IMR-90 (cell line): ENCODE data around the gene TUBGCP2. TPM values are rescaled to one million over a fixed set of nuclear protein-coding genes. Genes with fewer than 3 reads are reported as not detected.

Source experiments
- ATAC-seq: fragments of 200-7000 bp; cut with Tn5 transposase; 2 replicates; pipeline ENCODE4 v1.9.1; 2020; ENCODE audit warnings: low read depth, mild to moderate bottlenecking, moderate library complexity
- BruUV-seq: library from RNA; stranded (reverse); fragments of 400-500 nt; replicated peaks from 2 replicates; lab custom pipeline; 2021; lab: Mats Ljungman, UMichigan
- CTCF ChIA-PET: fragments of 300-600 bp; formaldehyde crosslinking; extraction: SDS; loops from one replicate; lab custom pipeline; 2021; ENCODE audit warnings: antibody characterized with exemption; lab: Yijun Ruan, JAX
- POLR2A ChIA-PET: fragments of 300-600 bp; sonication (Branson Sonifier 250); formaldehyde crosslinking; loops from one replicate; lab custom pipeline; 2022; ENCODE audit warnings: antibody characterized with exemption; ENCODE audit not compliant: unreplicated experiment; lab: Charles Lee
- DNase-seq: peaks from one replicate; pipeline ENCODE4 v3.0.0; 2013
- H2AFZ ChIP-seq: replicated peaks from 2 replicates; pipeline ENCODE3; 2013; ENCODE audit warnings: low read length, mild to moderate bottlenecking; ENCODE audit not compliant: poor library complexity
- H2AK5ac ChIP-seq: 2 replicates; pipeline ENCODE4 v1.6.1; 2013; ENCODE audit warnings: low read depth, low read length, inconsistent platforms
- H2AK9ac ChIP-seq: replicated peaks from 2 replicates; pipeline ENCODE3; 2013; ENCODE audit warnings: mild to moderate bottlenecking, low read depth, low read length, moderate library complexity; ENCODE audit not compliant: poor library complexity
- H2BK120ac ChIP-seq: 2 replicates; pipeline ENCODE4 v1.6.1; 2013; ENCODE audit warnings: low read depth, low read length, inconsistent platforms
- H2BK15ac ChIP-seq: 3 replicates; pipeline ENCODE4 v1.6.1; 2013; ENCODE audit warnings: low read depth, low read length, inconsistent platforms
- H2BK20ac ChIP-seq: 2 replicates; pipeline ENCODE4 v1.6.1; 2013; ENCODE audit warnings: low read depth, mild to moderate bottlenecking, inconsistent platforms, low read length, moderate library complexity
- H2BK5ac ChIP-seq: 2 replicates; pipeline ENCODE4 v1.6.1; 2013; ENCODE audit warnings: mild to moderate bottlenecking, low read depth, low read length, inconsistent platforms; ENCODE audit not compliant: poor library complexity, severe bottlenecking
- H3K14ac ChIP-seq: replicated peaks from 2 replicates; pipeline ENCODE4 v1.6.1; 2013; ENCODE audit warnings: low read depth, low read length, inconsistent platforms
- H3K18ac ChIP-seq: 2 replicates; pipeline ENCODE4 v1.6.1; 2013; ENCODE audit warnings: low read depth, low read length, control low read depth
- H3K23ac ChIP-seq: 2 replicates; pipeline ENCODE4 v1.6.1; 2013; ENCODE audit warnings: low read depth, low read length, inconsistent platforms
- H3K27ac ChIP-seq: 2 replicates; pipeline ENCODE4 v1.5.1; 2013; ENCODE audit warnings: mild to moderate bottlenecking, control low read depth, low read length; ENCODE audit not compliant: insufficient read depth
- H3K27me3 ChIP-seq: 2 replicates; pipeline ENCODE4 v1.6.1; 2013; ENCODE audit warnings: low read length; ENCODE audit not compliant: control insufficient read depth, insufficient read depth
- H3K36me3 ChIP-seq: 2 replicates; pipeline ENCODE4 v1.6.1; 2013; ENCODE audit warnings: low read length, mixed read lengths; ENCODE audit not compliant: control insufficient read depth, insufficient read depth
- H3K4ac ChIP-seq: 2 replicates; pipeline ENCODE4 v1.6.1; 2013; ENCODE audit warnings: low read depth, low read length, inconsistent platforms
- H3K4me1 ChIP-seq: 2 replicates; pipeline ENCODE4 v1.6.1; 2013; ENCODE audit warnings: low read length, mixed read lengths; ENCODE audit not compliant: control insufficient read depth, insufficient read depth
- H3K4me2 ChIP-seq: 2 replicates; pipeline ENCODE4 v1.6.1; 2013; ENCODE audit warnings: low read depth, mild to moderate bottlenecking, control low read depth, low read length, moderate library complexity
- H3K4me3 ChIP-seq: 2 replicates; pipeline ENCODE4 v1.5.1; 2013; ENCODE audit warnings: low read depth, mild to moderate bottlenecking, control low read depth, low read length, moderate library complexity; ENCODE audit not compliant: insufficient read depth
- H3K56ac ChIP-seq: 2 replicates; pipeline ENCODE4 v1.6.1; 2013; ENCODE audit warnings: low read length, inconsistent platforms; ENCODE audit not compliant: insufficient read depth; ENCODE audit errors: extremely low read depth
- H3K79me1 ChIP-seq, 2 experiments: 2 replicates each; pipeline ENCODE4 v1.6.1; 2013; ENCODE audit warnings: low read length in 2 of 2, inconsistent platforms in 1 of 2, low read depth in 1 of 2
- H3K9ac ChIP-seq: 2 replicates; pipeline ENCODE4 v1.6.1; 2013; ENCODE audit warnings: low read depth, low read length, control low read depth
- H3K9me1 ChIP-seq: 2 replicates; pipeline ENCODE4 v1.6.1; 2013; ENCODE audit warnings: low read length, inconsistent platforms; ENCODE audit not compliant: insufficient read depth
- H3K9me3 ChIP-seq: 2 replicates; pipeline ENCODE4 v1.6.1; 2013; ENCODE audit warnings: low read length; ENCODE audit not compliant: control insufficient read depth, insufficient read depth
- H4K20me1 ChIP-seq: 2 replicates; pipeline ENCODE4 v1.6.1; 2013; ENCODE audit warnings: low read length, inconsistent platforms; ENCODE audit not compliant: insufficient read depth
- H4K5ac ChIP-seq: 2 replicates; pipeline ENCODE4 v1.6.1; 2013; ENCODE audit warnings: mild to moderate bottlenecking, low read depth, low read length, control low read depth
- H4K8ac ChIP-seq, 2 experiments: 2 replicates each; pipeline ENCODE4 v1.6.1; 2013; ENCODE audit warnings: low read depth in 2 of 2, low read length in 2 of 2, control low read depth in 1 of 2, inconsistent platforms in 1 of 2
- H4K91ac ChIP-seq: 2 replicates; pipeline ENCODE4 v1.6.1; 2013; ENCODE audit warnings: low read depth, low read length, inconsistent platforms; ENCODE audit not compliant: insufficient read depth
- BHLHE40 ChIP-seq: fragments of 150-350 bp; IDR thresholded peaks from 2 replicates; pipeline ENCODE4 v1.6.1; 2016; ENCODE audit warnings: mild to moderate bottlenecking, low read depth, low read length
- CEBPB ChIP-seq: IDR thresholded peaks from 2 replicates; pipeline ENCODE4 v1.6.1; 2012; ENCODE audit warnings: low read depth, low read length, improper control_type of control experiment
- CTCF ChIP-seq: conservative IDR thresholded peaks from 2 replicates; pipeline ENCODE4 v1.5.1; 2012; ENCODE audit warnings: mild to moderate bottlenecking, low read depth, low read length, improper control_type of control experiment
- MAFK ChIP-seq: IDR thresholded peaks from 2 replicates; pipeline ENCODE4 v1.6.1; 2012; ENCODE audit warnings: low read depth, low read length, improper control_type of control experiment
- NFE2L2 ChIP-seq: fragments of 150-350 bp; IDR thresholded peaks from 2 replicates; pipeline ENCODE4 v1.6.1; 2016; ENCODE audit warnings: low read depth, mild to moderate bottlenecking, low read length
- POLR2A ChIP-seq: IDR thresholded peaks from 2 replicates; pipeline ENCODE4 v1.6.1; 2012; ENCODE audit warnings: mild to moderate bottlenecking, low read depth, low read length
- RAD21 ChIP-seq: IDR thresholded peaks from 2 replicates; pipeline ENCODE4 v1.6.1; 2012; ENCODE audit warnings: low read length, improper control_type of control experiment
- RFX5 ChIP-seq: IDR thresholded peaks from 2 replicates; pipeline ENCODE4 v1.8.0; 2012; ENCODE audit warnings: low read depth, mild to moderate bottlenecking, low read length, moderate library complexity
- SMC3 ChIP-seq: fragments of 150-350 bp; IDR thresholded peaks from 2 replicates; pipeline ENCODE4 v1.6.1; 2016; ENCODE audit warnings: low read depth, mild to moderate bottlenecking, antibody characterized with exemption, low read length, moderate library complexity
- USF2 ChIP-seq: fragments of 150-350 bp; IDR thresholded peaks from 2 replicates; pipeline ENCODE4 v1.6.1; 2017; ENCODE audit warnings: mild to moderate bottlenecking, antibody characterized with exemption, low read length, low read depth
- WGBS, 2 experiments: methylation state at CpG; one replicate each; pipeline versions ENCODE4 v1.1.5 to v1.1.7; 2013; ENCODE audit warnings: missing lambda C conversion rate in 2 of 2; ENCODE audit not compliant: insufficient read length in 1 of 2; ENCODE audit errors: extremely low coverage in 2 of 2; 5-methylcytosine and 5-hydroxymethylcytosine counted together
- dilution Hi-C: fragments of 300-500 bp; cut with HindIII; formaldehyde crosslinking; loops from one replicate; pipeline ENCODE4 v1.14.3; 2018; ENCODE audit warnings: low sequenced_read_pairs; ENCODE audit not compliant: unreplicated experiment
- in situ Hi-C: fragments of 300-500 bp; cut with MboI; formaldehyde crosslinking; loops from 3 replicates; pipeline ENCODE4 v1.14.3; 2019; ENCODE audit warnings: low sequenced_read_pairs, inconsistent platforms, mixed read lengths
- intact Hi-C: fragments of 100-400 bp; cut with micrococcal nuclease; formaldehyde crosslinking; loops from 2 replicates; pipeline ENCODE4 v1.10.0; 2022
- polyA plus RNA-seq, 3 experiments: library from polyadenylated mRNA; depleted of rRNA; stranded (reverse); fragments of >200 nt; gene quantifications; 2 replicates each; pipeline ENCODE4 v1.2.3, GENCODE V29; 2012; ENCODE audit warnings: low replicate concordance in 1 of 3
- total RNA-seq: library from RNA; depleted of rRNA; stranded (reverse); fragments of >200 nt; gene quantifications from 2 replicates; pipeline ENCODE4 v1.2.3, GENCODE V29; 2012
- TF ChIP-seq, protein P1 (sequence below): fragments of 150-350 bp; IDR thresholded peaks from 2 replicates; pipeline ENCODE4 v1.6.1; 2016; ENCODE audit warnings: low read depth, mild to moderate bottlenecking, low read length, moderate library complexity, borderline replicate concordance

The TUBGCP2 gene
- total and polyA plus RNA-seq, 2 of the 4 experiments (the other 2 are of a cell fraction): 48.1 to 72.6 TPM

DNA sequence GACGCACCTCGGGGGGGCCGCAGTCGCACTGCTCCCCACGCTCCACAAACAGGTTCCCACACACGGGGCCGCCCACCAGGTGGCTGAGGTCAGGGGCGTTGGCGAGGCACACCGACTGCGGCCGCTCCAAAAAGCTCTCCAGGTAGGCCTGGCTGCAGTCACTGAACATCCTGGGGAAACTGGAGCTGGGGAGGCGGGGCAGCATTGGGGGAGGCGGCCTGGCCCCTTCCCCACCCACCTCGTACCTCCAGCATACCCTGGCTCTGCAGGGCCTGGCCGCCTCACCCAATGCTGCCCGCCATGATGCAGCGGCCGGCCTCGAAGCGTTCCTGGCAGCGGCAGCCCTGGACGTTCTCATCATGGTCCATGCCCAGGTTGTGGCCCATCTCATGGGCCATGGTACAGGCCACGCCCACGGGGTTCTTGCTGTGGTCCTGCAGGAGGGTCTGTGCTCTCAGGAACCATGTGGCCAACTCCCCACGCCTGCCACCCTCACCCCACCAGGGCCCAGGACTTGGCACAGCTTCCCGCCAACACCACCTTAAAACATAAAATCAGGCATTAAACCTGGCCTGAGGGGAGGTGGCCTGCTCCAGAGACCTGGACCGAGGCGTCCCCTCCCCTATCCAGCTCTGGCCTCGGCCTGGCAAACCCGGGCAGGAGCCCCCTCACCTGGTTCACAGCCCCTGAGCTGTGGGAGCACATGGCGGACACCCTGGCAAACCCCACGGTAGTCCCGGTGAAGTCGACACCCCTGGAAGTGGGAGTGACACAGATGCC, 37.0 kb downstream of the TUBGCP2 start:
- Histone ChIP-seq H3K18ac (no peak overlapping the region), H3K4ac (no peak overlapping the region), H2AFZ (no peak overlapping the region), H2AK9ac (no peak overlapping the region), H4K20me1 (no peaks in the 10 kb centered on the region), H2AK5ac (no peak overlapping the region), H2BK120ac (no peak overlapping the region), H3K9ac (no peak overlapping the region), H3K4me1 (no peaks in the 10 kb centered on the region), H4K91ac (no peak overlapping the region), H3K23ac (no peak overlapping the region), H3K56ac (no peak overlapping the region), H3K27ac (no peak overlapping the region), H3K36me3 (peaks cover 4% of the 10 kb centered on the region; the same call in 1 of the 2 replicates), H3K4me2 (no peak overlapping the region), H2BK15ac (no peak overlapping the region), H4K5ac (no peak overlapping the region), H2BK5ac (no peak overlapping the region), H3K14ac (no peak overlapping the region), H2BK20ac (no peak overlapping the region), H3K4me3 (no peak overlapping the region), H3K27me3 (peaks cover 9% of the 10 kb centered on the region), H3K9me3 (no peaks in the 10 kb centered on the region), H3K9me1 (no peaks in the 10 kb centered on the region), H3K79me1 (no peaks in the 10 kb centered on the region), H4K8ac (no peak overlapping the region)
- in situ Hi-C loops: loop anchor here (25.0 kb wide), 1 partner anchor 609 kb away; no protein-coding TSS in a partner anchor
- DNase-seq (no peak), ATAC-seq (no peak)
- POLR2A ChIA-PET: no interaction called here
- intact Hi-C loops: no loop called here
- 88% methylated on average over 14 of the region's 35 CpGs; no CpG with 5 or more reads in 1 of the 2 experiments for WGBS, 2 experiments
- BruUV-seq: no TSS peak
- CTCF ChIA-PET: no interaction called here
- TF ChIP-seq NFE2L2 (no peak), MAFK (no peak), BHLHE40 (no peak), CEBPB (no peak), RAD21 (no peak), SMC3 (no peak), POLR2A (no peak), USF2 (no peak), RFX5 (no peak), CTCF (no peak)
- TF ChIP-seq, protein P1, sequence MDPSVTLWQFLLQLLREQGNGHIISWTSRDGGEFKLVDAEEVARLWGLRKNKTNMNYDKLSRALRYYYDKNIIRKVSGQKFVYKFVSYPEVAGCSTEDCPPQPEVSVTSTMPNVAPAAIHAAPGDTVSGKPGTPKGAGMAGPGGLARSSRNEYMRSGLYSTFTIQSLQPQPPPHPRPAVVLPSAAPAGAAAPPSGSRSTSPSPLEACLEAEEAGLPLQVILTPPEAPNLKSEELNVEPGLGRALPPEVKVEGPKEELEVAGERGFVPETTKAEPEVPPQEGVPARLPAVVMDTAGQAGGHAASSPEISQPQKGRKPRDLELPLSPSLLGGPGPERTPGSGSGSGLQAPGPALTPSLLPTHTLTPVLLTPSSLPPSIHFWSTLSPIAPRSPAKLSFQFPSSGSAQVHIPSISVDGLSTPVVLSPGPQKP: no peak
- dilution Hi-C loops: no loop called here
